A549 (cell line): ENCODE results near the gene PLCH1. TPM values are rescaled to one million over a fixed set of nuclear protein-coding genes. Genes with fewer than 3 reads are reported as not detected.

Experiments
- ATAC-seq, 2 experiments: fragments of 200-7000 bp in 1 of 2; fragments of >200 bp in 1 of 2; cut with Nextera tagmentation in 1 of 2; cut with Tn5 transposase in 1 of 2; 3 replicates each; pipeline versions ENCODE4 v1.8.0 to v1.9.1; 2018 to 2020; ENCODE audit warnings: mild to moderate bottlenecking in 1 of 2, moderate library complexity in 1 of 2
- CTCF ChIA-PET: fragments of 300-600 bp; sonication (Branson Sonifier 250); formaldehyde crosslinking; extraction: SDS; loops from one replicate; lab custom pipeline; 2021; ENCODE audit warnings: antibody characterized with exemption, inconsistent platforms; lab: Yijun Ruan, JAX
- POLR2A ChIA-PET: fragments of 350-600 bp; formaldehyde crosslinking; extraction: SDS; loops from one replicate; lab custom pipeline; 2021; ENCODE audit warnings: antibody characterized with exemption, inconsistent platforms; lab: Yijun Ruan, JAX
- DNase-seq, 2 experiments: peaks; one replicate each; pipeline versions ENCODE4 v3.0.0 to v3.0.0-alpha.2; 2011 to 2016; ENCODE audit warnings: low read depth in 1 of 2, low spot score in 1 of 2
- FAIRE-seq: peaks from 2 replicates; lab custom pipeline; 2011; peaks lifted over from hg19 to GRCh38; lab: Jason Lieb, UNC
- H3K27ac ChIP-seq, 2 experiments: fragments of >200 bp; sonication (Bioruptor Twin); formaldehyde crosslinking; 3 replicates each; pipeline ENCODE4 v1.5.1; 2016 to 2017
- H3K4me1 ChIP-seq: fragments of >200 bp; sonication (Bioruptor Twin); formaldehyde crosslinking; 3 replicates; pipeline ENCODE4 v1.6.1; 2016
- H3K4me2 ChIP-seq: fragments of >200 bp; sonication (Bioruptor Twin); formaldehyde crosslinking; 3 replicates; pipeline ENCODE4 v1.6.1; 2016
- H3K4me3 ChIP-seq: fragments of >200 bp; sonication (Bioruptor Twin); formaldehyde crosslinking; 3 replicates; pipeline ENCODE4 v1.5.1; 2016
- H3K9me3 ChIP-seq: fragments of >200 bp; sonication (Bioruptor Twin); formaldehyde crosslinking; 3 replicates; pipeline ENCODE4 v1.6.1; 2016
- BHLHE40 ChIP-seq: IDR thresholded peaks from 2 replicates; pipeline ENCODE4 v1.6.1; 2012; ENCODE audit warnings: low read depth, low read length, inconsistent platforms
- CBX2 ChIP-seq: fragments of 200-600 bp; sonication (generic); IDR thresholded peaks from 2 replicates; pipeline ENCODE4 v1.6.1; 2016; ENCODE audit warnings: low read depth, mild to moderate bottlenecking, borderline replicate concordance
- CHD2 ChIP-seq: fragments of 150-350 bp; IDR thresholded peaks from 2 replicates; pipeline ENCODE4 v1.6.1; 2014; ENCODE audit warnings: low read length; ENCODE audit not compliant: partially characterized antibody
- CTCF ChIP-seq: fragments of >200 bp; sonication (Bioruptor Twin); formaldehyde crosslinking; IDR thresholded peaks from 3 replicates; pipeline ENCODE4 v1.5.1; 2016
- EHF ChIP-seq: fragments of 250-450 bp; sonication (Bioruptor Pico); IDR thresholded peaks from 2 replicates; pipeline ENCODE4 v1.5.0; 2020; ENCODE audit warnings: mild to moderate bottlenecking
- EHMT2 ChIP-seq: fragments of 200-600 bp; sonication (generic); IDR thresholded peaks from 2 replicates; pipeline ENCODE4 v1.6.1; 2016; ENCODE audit warnings: antibody characterized with exemption, low read depth, mild to moderate bottlenecking, moderate library complexity
- ESRRA ChIP-seq: fragments of 150-350 bp; IDR thresholded peaks from 2 replicates; pipeline ENCODE4 v1.6.1; 2014; ENCODE audit warnings: mild to moderate bottlenecking, low read length, borderline replicate concordance
- FOSB ChIP-seq: fragments of 250-450 bp; sonication (Bioruptor Pico); IDR thresholded peaks from 2 replicates; pipeline ENCODE4 v1.5.0; 2020; ENCODE audit warnings: mild to moderate bottlenecking, moderate library complexity
- GATA3 ChIP-seq: IDR thresholded peaks from 2 replicates; pipeline ENCODE4 v1.6.1; 2012; ENCODE audit warnings: borderline replicate concordance
- HEYL ChIP-seq: fragments of 250-450 bp; sonication (Bioruptor Pico); IDR thresholded peaks from 2 replicates; pipeline ENCODE4 v1.8.0; 2021; ENCODE audit warnings: mild to moderate bottlenecking, moderate library complexity
- HMGXB4 ChIP-seq: fragments of 250-450 bp; sonication (Bioruptor Pico); IDR thresholded peaks from 2 replicates; pipeline ENCODE4 v1.5.0; 2021; ENCODE audit warnings: mild to moderate bottlenecking, moderate library complexity, borderline replicate concordance
- HOXA7 ChIP-seq: fragments of 250-450 bp; sonication (Bioruptor Pico); IDR thresholded peaks from 2 replicates; pipeline ENCODE4 v1.5.0; 2020; ENCODE audit warnings: mild to moderate bottlenecking, moderate library complexity
- HOXB5 ChIP-seq: fragments of 250-450 bp; sonication (Bioruptor Pico); IDR thresholded peaks from 2 replicates; pipeline ENCODE4 v1.5.0; 2020; ENCODE audit warnings: mild to moderate bottlenecking, moderate library complexity
- JUN ChIP-seq, 2 experiments: fragments of >200 bp; sonication (Bioruptor Twin); formaldehyde crosslinking; IDR thresholded peaks; 2 replicates in 1 of 2; 3 replicates in 1 of 2; pipeline ENCODE4 v1.6.1; 2016 to 2017
- KDM1A ChIP-seq: fragments of 200-600 bp; sonication (generic); IDR thresholded peaks from 2 replicates; pipeline ENCODE4 v1.6.1; 2016; ENCODE audit warnings: low read depth, mild to moderate bottlenecking
- MAZ ChIP-seq: fragments of 150-350 bp; IDR thresholded peaks from 2 replicates; pipeline ENCODE4 v1.6.1; 2014; ENCODE audit warnings: antibody characterized with exemption, low read depth, low read length, borderline replicate concordance
- NFE2L2 ChIP-seq: fragments of 150-350 bp; conservative IDR thresholded peaks from 2 replicates; pipeline ENCODE4 v1.6.1; 2014; ENCODE audit warnings: low read length
- NPAS2 ChIP-seq: fragments of 250-450 bp; sonication (Bioruptor Pico); IDR thresholded peaks from 2 replicates; pipeline ENCODE4 v1.8.0; 2022; ENCODE audit warnings: mild to moderate bottlenecking, moderate library complexity, borderline replicate concordance
- POLR2AphosphoS2 ChIP-seq: conservative IDR thresholded peaks from 2 replicates; pipeline ENCODE4 v1.6.1; 2012; ENCODE audit warnings: low read length, improper control_type of control experiment, inconsistent platforms
- RARB ChIP-seq: fragments of 250-450 bp; sonication (Bioruptor Pico); IDR thresholded peaks from 2 replicates; pipeline ENCODE4 v1.8.0; 2021; ENCODE audit warnings: mild to moderate bottlenecking, moderate library complexity
- ZFP36 ChIP-seq: fragments of 450-650 bp; IDR thresholded peaks from 2 replicates; pipeline ENCODE4 v1.6.1; 2014; ENCODE audit warnings: borderline replicate concordance; ENCODE audit not compliant: partially characterized antibody
- WGBS: methylation state at CpG from one replicate; pipeline ENCODE4 v1.1.6; 2017; ENCODE audit errors: missing lambda C conversion rate; 5-methylcytosine and 5-hydroxymethylcytosine counted together
- polyA plus RNA-seq, 4 experiments: library from polyadenylated mRNA; depleted of rRNA in 3 of 4; stranded (reverse); fragments of >200 nt; fragmentation: RNase III in 1 of 4; extraction: RNeasy Plus Mini Kit Qiagen cat#74134 plus additional on column Dnase treatment in 1 of 4; gene quantifications; 2 replicates in 3 of 4; 3 replicates in 1 of 4; pipeline ENCODE4 v1.2.3, GENCODE V29; 2011 to 2017
- TF ChIP-seq, protein P1 (sequence below): fragments of 250-450 bp; sonication (Bioruptor Pico); IDR thresholded peaks from 2 replicates; pipeline ENCODE4 v1.5.0; 2020; ENCODE audit warnings: low read depth, mild to moderate bottlenecking, moderate library complexity
- TF ChIP-seq, protein P2 (sequence below): IDR thresholded peaks from 2 replicates; pipeline ENCODE4 v1.6.1; 2012

PLCH1 gene
- polyA plus RNA-seq, 2 of the 4 experiments (the other 2 are of a cell fraction) = 2.1 to 11.1 TPM

DNA sequence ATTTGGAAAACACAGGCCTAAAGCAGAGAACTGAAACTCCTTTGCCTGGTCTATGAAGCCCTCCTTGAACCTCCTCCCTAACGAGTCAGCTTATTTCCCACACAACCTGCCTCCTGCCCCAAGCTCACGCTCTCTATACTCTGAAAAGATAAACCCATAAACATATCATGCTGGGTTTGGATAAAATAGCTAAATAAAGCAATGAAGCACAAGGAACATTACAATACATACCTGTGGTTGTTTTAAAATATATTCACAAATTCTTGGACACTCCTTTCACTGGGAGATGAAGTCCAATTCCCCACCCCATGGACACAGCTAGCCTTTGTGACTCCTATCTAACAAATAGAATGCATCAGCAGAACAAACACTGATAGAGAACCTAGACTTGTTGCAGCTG, 98.2 kb downstream of the PLCH1 start:
- H3K4me3 ChIP-seq = no peak overlapping the region
- 92% methylated on average over 2 of the region's 2 CpGs for WGBS
- POLR2A ChIA-PET = no interaction called here

GRCh38 chr3:155646128-155646527, 98.7 kb downstream of the PLCH1 start:
- H3K9me3 ChIP-seq = no peaks in the 10 kb centered on the region
- H3K4me3 ChIP-seq = no peak overlapping the region
- CTCF ChIA-PET = interaction anchor here (1.3 kb wide), 1 partner anchor 263 kb away, joined by 3 read pairs; no protein-coding TSS in a partner anchor
- TF ChIP-seq, protein P1, sequence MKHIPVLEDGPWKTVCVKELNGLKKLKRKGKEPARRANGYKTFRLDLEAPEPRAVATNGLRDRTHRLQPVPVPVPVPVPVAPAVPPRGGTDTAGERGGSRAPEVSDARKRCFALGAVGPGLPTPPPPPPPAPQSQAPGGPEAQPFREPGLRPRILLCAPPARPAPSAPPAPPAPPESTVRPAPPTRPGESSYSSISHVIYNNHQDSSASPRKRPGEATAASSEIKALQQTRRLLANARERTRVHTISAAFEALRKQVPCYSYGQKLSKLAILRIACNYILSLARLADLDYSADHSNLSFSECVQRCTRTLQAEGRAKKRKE (CRISPR knock-in tag) = no peak
- TF ChIP-seq HOXB5 (CRISPR knock-in tag) = no peak
- TF ChIP-seq POLR2AphosphoS2 = no peak
- TF ChIP-seq GATA3 = no peak
- no peak for TF ChIP-seq RARB (CRISPR knock-in tag)
- no peak for TF ChIP-seq CTCF
- TF ChIP-seq EHF (CRISPR knock-in tag) = no peak
- no peak for TF ChIP-seq HMGXB4 (CRISPR knock-in tag)
- TF ChIP-seq EHMT2 = no peak
- no peak for TF ChIP-seq HEYL (CRISPR knock-in tag)
- no peak for TF ChIP-seq KDM1A
- no peak for TF ChIP-seq CHD2
- no peak for TF ChIP-seq HOXA7
- no peak for TF ChIP-seq JUN (IDR thresholded peaks at IDR 0.05)
- TF ChIP-seq, protein P2, sequence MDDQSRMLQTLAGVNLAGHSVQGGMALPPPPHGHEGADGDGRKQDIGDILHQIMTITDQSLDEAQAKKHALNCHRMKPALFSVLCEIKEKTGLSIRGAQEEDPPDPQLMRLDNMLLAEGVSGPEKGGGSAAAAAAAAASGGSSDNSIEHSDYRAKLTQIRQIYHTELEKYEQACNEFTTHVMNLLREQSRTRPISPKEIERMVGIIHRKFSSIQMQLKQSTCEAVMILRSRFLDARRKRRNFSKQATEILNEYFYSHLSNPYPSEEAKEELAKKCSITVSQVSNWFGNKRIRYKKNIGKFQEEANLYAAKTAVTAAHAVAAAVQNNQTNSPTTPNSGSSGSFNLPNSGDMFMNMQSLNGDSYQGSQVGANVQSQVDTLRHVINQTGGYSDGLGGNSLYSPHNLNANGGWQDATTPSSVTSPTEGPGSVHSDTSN = no peak
- TF ChIP-seq NFE2L2 = no peak
- TF ChIP-seq CBX2 = no peak
- no peak for TF ChIP-seq ESRRA
- no peak for TF ChIP-seq ZFP36
- TF ChIP-seq, all 56 proteins: peak for 0
- WGBS = 91% methylated on average over 5 of the region's 5 CpGs
- H3K4me2 ChIP-seq = no peak overlapping the region
- DNase-seq = no peak
- peaks cover 10% of the 10 kb centered on the region; the same call in 1 of the 3 replicates for H3K4me1 ChIP-seq
- no peak for ATAC-seq
- FAIRE-seq = no peak
- POLR2A ChIA-PET = no interaction called here
- no peak overlapping the region for H3K27ac ChIP-seq

More for the DNA sequence above, 98.2 kb downstream of the PLCH1 start:
- Histone ChIP-seq H3K27ac (no peak overlapping the region), H3K4me1 (peaks cover 15% of the 10 kb centered on the region; the same call in 2 of the 3 replicates), H3K4me2 (peak overlapping the region; percentile 16; the same call in 1 of the 3 replicates), H3K9me3 (no peaks in the 10 kb centered on the region)
- no peak for DNase-seq
- ATAC-seq = no peak
- CTCF ChIA-PET = interaction anchor here (1.3 kb wide), 1 partner anchor 264 kb away, joined by 3 read pairs; no protein-coding TSS in a partner anchor
- no peak for TF ChIP-seq FOSB
- TF ChIP-seq NPAS2 = no peak
- no peak for TF ChIP-seq MAZ
- no peak for TF ChIP-seq BHLHE40
- FAIRE-seq = no peak
